Adrenal gland (tissue), 12 donors: ENCODE measurements around the gene MDM4. TPM values are rescaled to one million over a fixed set of nuclear protein-coding genes. Genes with fewer than 3 reads are reported as not detected.

Source experiments
- DNase-seq, 7 donors: peaks; one replicate each; pipeline ENCODE4 v3.0.0-alpha.2; 2019 to 2020
- H3K27ac ChIP-seq, 5 donors: fragments of 200-600 bp; sonication (generic) in 4 of 5; 1 replicate in 3 of 5; 2 replicates in 2 of 5; pipeline versions ENCODE4 v1.5.1 to v1.8.0; 2016 to 2020; ENCODE audit warnings: mild to moderate bottlenecking in 1 of 5
- H3K27me3 ChIP-seq: fragments of 200-600 bp; 2 replicates; pipeline ENCODE4 v1.8.0; 2021
- H3K36me3 ChIP-seq, 2 donors: fragments of 200-600 bp; replicated peaks in 1 of 2; 1 replicate in 1 of 2; 2 replicates in 1 of 2; pipeline versions ENCODE4 v1.5.1 to v1.8.0; 2018 to 2022
- H3K4me1 ChIP-seq, 2 donors: fragments of 200-600 bp; replicated peaks in 1 of 2; 1 replicate in 1 of 2; 2 replicates in 1 of 2; pipeline versions ENCODE4 v1.5.1 to v1.8.0; 2018 to 2021
- H3K4me3 ChIP-seq, 4 donors: fragments of 200-600 bp; sonication (generic) in 3 of 4; one replicate each; pipeline ENCODE4 v1.5.1; 2016 to 2018
- H3K9me3 ChIP-seq, 3 donors: fragments of 200-600 bp; sonication (generic) in 1 of 3; replicated peaks in 1 of 3; 1 replicate in 2 of 3; 2 replicates in 1 of 3; pipeline versions ENCODE4 v1.5.1 to v1.8.0; 2016 to 2021
- CTCF ChIP-seq, 6 experiments: fragments of 450-650 bp in 4 of 6; fragments of 200-600 bp in 2 of 6; sonication (generic) in 1 of 6; IDR thresholded peaks; 1 replicate in 5 of 6; 2 replicates in 1 of 6; pipeline versions ENCODE4 v1.5.1 to v1.8.0; 2016 to 2021; ENCODE audit warnings: antibody characterized with exemption in 6 of 6, mild to moderate bottlenecking in 2 of 6, moderate library complexity in 1 of 6
- POLR2A ChIP-seq, 2 donors: fragments of 450-650 bp; IDR thresholded peaks; one replicate each; pipeline ENCODE4 v1.6.1; 2017; ENCODE audit warnings: antibody characterized with exemption in 2 of 2, mild to moderate bottlenecking in 2 of 2, moderate library complexity in 1 of 2
- WGBS, 4 donors: extraction: QIAGEN DNeasy Blood & Tissue Kit in 2 of 4; methylation state at CpG; one replicate each; pipeline versions ENCODE4 v1.1.5 to v1.1.7; 2013 to 2017; 5-methylcytosine and 5-hydroxymethylcytosine counted together
- intact Hi-C, 2 donors: fragments of 100-400 bp; cut with DNase I; formaldehyde crosslinking; loops; one replicate each; pipeline versions ENCODE4 v1.14.1 to v1.15.0; 2022 to 2023
- polyA plus RNA-seq, 3 donors: library from polyadenylated mRNA; stranded (reverse); fragments of 200-250 nt in 2 of 3; fragments of 350-450 nt in 1 of 3; fragmentation: Illumina TruSeq in 1 of 3; extraction: RNeasy Lipid Tissue Mini Kit (QIAGEN cat#74804) in 1 of 3; gene quantifications; one replicate each; pipeline ENCODE4 v1.2.3, GENCODE V29; 2013 to 2014
- total RNA-seq, 9 donors: library from RNA; depleted of rRNA in 4 of 9; stranded (reverse); fragments of >200 nt in 4 of 9; fragments of 120-200 nt in 1 of 9; fragmentation: NEBNext Ultra II Directional in 1 of 9; extraction: Animal tissue kit (Norgen Biotek cat#: 25700) in 1 of 9; gene quantifications; one replicate each; pipeline versions ENCODE4 v1.1.0 to v1.2.4, GENCODE V29; 2013 to 2023
- donor health status: healthy with polysubstance abuse.
- donor health status: Bipolar disorder and iron deficiency.
- donor health status: DM: yes; HTN: yes; CAD: no.
- donor health status: DM: no; HTN: no; CAD: no.
- donor health status: DM: no; HTN: no; CAD: no.
- donor health status: DM: yes; HTN: yes; CAD: no.

Gene MDM4
- total and polyA plus RNA-seq, 12 donors, result 11.3 to 77.4 (median 42.8) TPM

GRCh38 chr1:204468766-204469302, 47.4 kb upstream of the MDM4 start:
- Histone ChIP-seq H3K27me3 (no peaks in the 10 kb centered on the region), H3K9me3 (no peaks in the 10 kb centered on the region), H3K27ac (no peak overlapping the region), H3K4me3 (no peak overlapping the region), H3K4me1 (peaks cover 7 to 32% of the 10 kb centered on the region in 2 donors), H3K36me3 (no peaks in the 10 kb centered on the region)
- no peak for DNase-seq
- WGBS, 4 donors, result 88 to 93% (median 90%) methylated on average over 17 to 18 of the region's 18 CpGs
- intact Hi-C loops, result no loop called here
- TF ChIP-seq POLR2A (IDR thresholded peaks at IDR 0.05), result no peak
- TF ChIP-seq CTCF (IDR thresholded peaks at IDR 0.05), result no peak

- DNase-seq, result no peak
- Histone ChIP-seq H3K4me1 (peaks cover 7 to 28% of the 10 kb centered on the region in 2 donors), H3K4me3 (no peak overlapping the region), H3K27me3 (no peaks in the 10 kb centered on the region), H3K27ac (no peak overlapping the region), H3K9me3 (no peaks in the 10 kb centered on the region), H3K36me3 (no peaks in the 10 kb centered on the region)
- WGBS, 4 donors, result 86 to 95% (median 92%) methylated on average over 3 to 10 of the region's 10 CpGs
- intact Hi-C loops, result no loop called here
- TF ChIP-seq POLR2A (IDR thresholded peaks at IDR 0.05) (no peak), CTCF (IDR thresholded peaks at IDR 0.05) (no peak)
These were observed 46.9 kb upstream of the MDM4 start for GRCh38 chr1:204469304-204469703.

- H3K36me3 ChIP-seq, result no peaks in the 10 kb centered on the region
- peaks cover 5 to 20% of the 10 kb centered on the region in 2 donors for H3K4me1 ChIP-seq
- H3K4me3 ChIP-seq, result no peak overlapping the region
- 95 to 97% (median 96%) methylated on average over 4 of the region's 4 CpGs for WGBS, 4 donors
- no peak overlapping the region for H3K27ac ChIP-seq
- H3K27me3 ChIP-seq, result no peaks in the 10 kb centered on the region
- intact Hi-C loops, result no loop called here
- no peaks in the 10 kb centered on the region for H3K9me3 ChIP-seq
- TF ChIP-seq CTCF (IDR thresholded peaks at IDR 0.05) (no peak), POLR2A (IDR thresholded peaks at IDR 0.05) (no peak)
- DNase-seq, result no peak
These were observed 44.5 kb upstream of the MDM4 start for GRCh38 chr1:204471687-204472086.

- H3K36me3 ChIP-seq, result no peaks in the 10 kb centered on the region
- peaks cover 10 to 25% of the 10 kb centered on the region in 2 donors for H3K4me1 ChIP-seq
- H3K27ac ChIP-seq, result no peak overlapping the region
- WGBS, 4 donors, result 92 to 100% (median 98%) methylated on average over 2 of the region's 2 CpGs
- TF ChIP-seq CTCF (IDR thresholded peaks at IDR 0.05) (no peak), POLR2A (IDR thresholded peaks at IDR 0.05) (no peak)
- no peaks in the 10 kb centered on the region for H3K27me3 ChIP-seq
- no peak overlapping the region for H3K4me3 ChIP-seq
- DNase-seq, result no peak
- no peaks in the 10 kb centered on the region for H3K9me3 ChIP-seq
- intact Hi-C loops, result no loop called here
These were observed 43.5 kb upstream of the MDM4 start for GRCh38 chr1:204472660-204473059.
